WERI-Rb-1 (cell line): Measurements from ENCODE around the gene LRRC30.

ENCODE experiments used
- DNase-seq: peaks from one replicate; pipeline ENCODE4 v3.0.0-alpha.2; 2020
- H3K27ac ChIP-seq: fragments of 250-450 bp; sonication (Bioruptor Pico); 2 replicates; pipeline ENCODE4 v1.5.1; 2020; ENCODE audit warnings: mild to moderate bottlenecking, moderate library complexity
- H3K27me3 ChIP-seq: fragments of 250-450 bp; sonication (Bioruptor Pico); 2 replicates; pipeline ENCODE4 v1.5.1; 2021; ENCODE audit warnings: mild to moderate bottlenecking, low read depth, moderate library complexity; ENCODE audit not compliant: insufficient read depth, severe bottlenecking
- H3K36me3 ChIP-seq: fragments of 250-450 bp; sonication (Bioruptor Pico); 2 replicates; pipeline ENCODE4 v1.5.1; 2020; ENCODE audit warnings: mild to moderate bottlenecking, moderate library complexity
- H3K4me3 ChIP-seq: 2 replicates; pipeline ENCODE4 v1.5.1; 2011; ENCODE audit warnings: low read depth, mild to moderate bottlenecking, control low read depth, low read length
- H3K9me3 ChIP-seq: fragments of 250-450 bp; sonication (Bioruptor Pico); 2 replicates; pipeline ENCODE4 v1.5.1; 2021; ENCODE audit warnings: mild to moderate bottlenecking, moderate library complexity; ENCODE audit not compliant: severe bottlenecking
- CTCF ChIP-seq: IDR thresholded peaks from 2 replicates; pipeline ENCODE4 v1.5.1; 2011; ENCODE audit warnings: low read depth, mild to moderate bottlenecking, control low read depth, inconsistent platforms, low read length

LRRC30 gene

GRCh38 chr18:7272311-7273049 lies 41.6 kb downstream of the LRRC30 start:
- peak; percentile 80 for TF ChIP-seq CTCF
- H3K27ac ChIP-seq = no peak overlapping the region
- peak; percentile 78 for DNase-seq
- H3K27me3 ChIP-seq = no peaks in the 10 kb centered on the region
- no peaks in the 10 kb centered on the region for H3K36me3 ChIP-seq
- H3K9me3 ChIP-seq = no peaks in the 10 kb centered on the region
- H3K4me3 ChIP-seq = peak overlapping the region; percentile 34

- H3K27ac ChIP-seq = no peak overlapping the region
- no peak for DNase-seq
Measured at GRCh38 chr18:7273301-7273921, 42.5 kb downstream of the LRRC30 start.

GRCh38 chr18:7281579-7281978 lies 50.7 kb downstream of the LRRC30 start:
- no peak overlapping the region for H3K27ac ChIP-seq
- H3K27me3 ChIP-seq = no peaks in the 10 kb centered on the region
- no peak for TF ChIP-seq CTCF
- no peak overlapping the region for H3K4me3 ChIP-seq
- DNase-seq = no peak
- no peaks in the 10 kb centered on the region for H3K36me3 ChIP-seq
- H3K9me3 ChIP-seq = no peaks in the 10 kb centered on the region

More at GRCh38 chr18:7273301-7273921, 42.5 kb downstream of the LRRC30 start:
- no peak overlapping the region for H3K4me3 ChIP-seq
- no peaks in the 10 kb centered on the region for H3K27me3 ChIP-seq
- H3K9me3 ChIP-seq = no peaks in the 10 kb centered on the region
- no peaks in the 10 kb centered on the region for H3K36me3 ChIP-seq
- TF ChIP-seq CTCF = no peak
